Chondrocyte (in vitro differentiated cells): Measurements from ENCODE around the gene C1QBP. TPM values are rescaled to one million over a fixed set of nuclear protein-coding genes. Genes with fewer than 3 reads are reported as not detected.

Experiments
- DNase-seq: peaks from one replicate; pipeline ENCODE4 v3.0.0; 2021; ENCODE audit warnings: mixed read lengths, low spot score
- H3K27ac Mint-ChIP-seq: one replicate; pipeline ENCODE4 v1.8.0; 2021; ENCODE audit warnings: mild to moderate bottlenecking, moderate library complexity, mixed read lengths; ENCODE audit not compliant: unreplicated experiment
- H3K27me3 Mint-ChIP-seq: 2 replicates; pipeline ENCODE4 v1.8.0; 2021; ENCODE audit warnings: low read depth, mixed read lengths
- H3K36me3 Mint-ChIP-seq: 2 replicates; pipeline ENCODE4 v1.8.0; 2021; ENCODE audit warnings: low read depth, mixed read lengths
- H3K4me1 Mint-ChIP-seq: 2 replicates; pipeline ENCODE4 v1.8.0; 2021; ENCODE audit warnings: low read depth, mild to moderate bottlenecking, mixed read lengths
- H3K4me3 Mint-ChIP-seq: one replicate; pipeline ENCODE4 v1.8.0; 2021; ENCODE audit warnings: mild to moderate bottlenecking, moderate library complexity, mixed read lengths; ENCODE audit not compliant: unreplicated experiment
- H3K9me3 Mint-ChIP-seq: 2 replicates; pipeline ENCODE4 v1.8.0; 2021; ENCODE audit warnings: low read depth, mixed read lengths
- CTCF ChIP-seq: fragments of 200-600 bp; sonication (generic); IDR thresholded peaks from 2 replicates; pipeline ENCODE4 v1.5.0; 2021; ENCODE audit warnings: antibody characterized with exemption, mild to moderate bottlenecking, moderate library complexity
- total RNA-seq: library from RNA; stranded (reverse); gene quantifications from 3 replicates; pipeline ENCODE4 v1.2.1, GENCODE V29; 2021

The C1QBP gene
- total RNA-seq, 1 donor from 2014 or later, result 71.3 TPM

GRCh38 chr17:5399767-5400166 lies 39.2 kb downstream of the C1QBP start:
- Mint-ChIP-seq H3K9me3 (no peaks in the 10 kb centered on the region), H3K36me3 (peaks cover 34% of the 10 kb centered on the region), H3K4me3 (no peak overlapping the region), H3K27ac (no peak overlapping the region), H3K27me3 (no peaks in the 10 kb centered on the region), H3K4me1 (no peaks in the 10 kb centered on the region)
- no peak for DNase-seq
- TF ChIP-seq CTCF, result no peak

GRCh38 chr17:5396612-5397011 lies 42.3 kb downstream of the C1QBP start:
- TF ChIP-seq CTCF, result no peak
- no peak overlapping the region for H3K27ac Mint-ChIP-seq
- no peaks in the 10 kb centered on the region for H3K4me1 Mint-ChIP-seq
- no peak for DNase-seq
- peaks cover 43% of the 10 kb centered on the region for H3K36me3 Mint-ChIP-seq
- no peaks in the 10 kb centered on the region for H3K9me3 Mint-ChIP-seq
- H3K27me3 Mint-ChIP-seq, result no peaks in the 10 kb centered on the region
- no peak overlapping the region for H3K4me3 Mint-ChIP-seq

GRCh38 chr17:5391678-5392077 lies 47.3 kb downstream of the C1QBP start:
- no peak overlapping the region for H3K27ac Mint-ChIP-seq
- H3K9me3 Mint-ChIP-seq, result no peaks in the 10 kb centered on the region
- no peaks in the 10 kb centered on the region for H3K27me3 Mint-ChIP-seq
- DNase-seq, result no peak
- peaks cover 40% of the 10 kb centered on the region for H3K36me3 Mint-ChIP-seq
- no peak for TF ChIP-seq CTCF
- H3K4me1 Mint-ChIP-seq, result no peaks in the 10 kb centered on the region
- H3K4me3 Mint-ChIP-seq, result no peak overlapping the region

Other genes with a start within 250 kb of the C1QBP start
- 4.1 to 8.5 TPM (median 4.7 TPM) in 3 replicates for gene ZNF594, start 247.3 kb downstream of the C1QBP start, total RNA-seq
- gene SCIMP, start 204.3 kb downstream of the C1QBP start, total RNA-seq, result not detected in 3 replicates
- gene RABEP1, start 156.9 kb downstream of the C1QBP start, total RNA-seq, result 46.1 to 52.4 TPM (median 51.3 TPM) in 3 replicates
- 29.2 to 51.8 TPM (median 34.1 TPM) in 3 replicates for gene NUP88, start 19.5 kb downstream of the C1QBP start, total RNA-seq
- 34.2 to 37.2 TPM (median 35.1 TPM) in 3 replicates for gene RPAIN, start 19.0 kb downstream of the C1QBP start, total RNA-seq
- 12.7 to 16.6 TPM (median 13.7 TPM) in 3 replicates for gene DHX33, start 29.8 kb upstream of the C1QBP start, total RNA-seq
- 71.8 to 84.9 TPM (median 74.9 TPM) in 3 replicates for gene DERL2, start 47.0 kb upstream of the C1QBP start, total RNA-seq
- gene MIS12, start 47.4 kb upstream of the C1QBP start, total RNA-seq, result 12.2 to 16.0 TPM (median 14.0 TPM) in 3 replicates
- gene NLRP1, start 145.4 kb upstream of the C1QBP start, total RNA-seq, result 24.7 to 37.2 TPM (median 24.8 TPM) in 3 replicates